C4-2B (cell line): ENCODE results near the gene ENGASE.

Source experiments
- ZFX ChIP-seq: fragments of 450-650 bp; IDR thresholded peaks from 2 replicates; pipeline ENCODE4 v1.6.1; 2017
- TF ChIP-seq, protein P1 (sequence below): fragments of 450-650 bp; conservative IDR thresholded peaks from 2 replicates; pipeline ENCODE4 v1.5.1; 2017; ENCODE audit warnings: mild to moderate bottlenecking

DNA sequence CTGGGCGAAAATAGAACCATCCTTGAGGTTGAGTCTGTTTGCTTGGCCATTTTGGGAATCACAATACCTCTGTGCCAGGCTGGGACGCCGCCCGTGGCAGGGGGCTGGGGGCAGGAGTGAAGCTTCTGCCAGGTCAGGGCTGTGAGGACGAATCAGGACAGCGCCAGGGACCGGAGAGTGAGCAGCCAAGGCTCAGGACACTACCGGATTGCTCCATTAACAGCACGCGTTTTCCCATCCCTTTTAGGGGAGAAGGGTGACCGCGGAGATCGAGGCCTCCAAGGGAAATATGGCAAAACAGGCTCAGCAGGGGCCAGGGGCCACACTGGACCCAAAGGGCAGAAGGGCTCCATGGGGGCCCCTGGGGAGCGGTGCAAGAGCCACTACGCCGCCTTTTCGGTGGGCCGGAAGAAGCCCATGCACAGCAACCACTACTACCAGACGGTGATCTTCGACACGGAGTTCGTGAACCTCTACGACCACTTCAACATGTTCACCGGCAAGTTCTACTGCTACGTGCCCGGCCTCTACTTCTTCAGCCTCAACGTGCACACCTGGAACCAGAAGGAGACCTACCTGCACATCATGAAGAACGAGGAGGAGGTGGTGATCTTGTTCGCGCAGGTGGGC, 27.2 kb upstream of the ENGASE start:
- TF ChIP-seq, protein P1, sequence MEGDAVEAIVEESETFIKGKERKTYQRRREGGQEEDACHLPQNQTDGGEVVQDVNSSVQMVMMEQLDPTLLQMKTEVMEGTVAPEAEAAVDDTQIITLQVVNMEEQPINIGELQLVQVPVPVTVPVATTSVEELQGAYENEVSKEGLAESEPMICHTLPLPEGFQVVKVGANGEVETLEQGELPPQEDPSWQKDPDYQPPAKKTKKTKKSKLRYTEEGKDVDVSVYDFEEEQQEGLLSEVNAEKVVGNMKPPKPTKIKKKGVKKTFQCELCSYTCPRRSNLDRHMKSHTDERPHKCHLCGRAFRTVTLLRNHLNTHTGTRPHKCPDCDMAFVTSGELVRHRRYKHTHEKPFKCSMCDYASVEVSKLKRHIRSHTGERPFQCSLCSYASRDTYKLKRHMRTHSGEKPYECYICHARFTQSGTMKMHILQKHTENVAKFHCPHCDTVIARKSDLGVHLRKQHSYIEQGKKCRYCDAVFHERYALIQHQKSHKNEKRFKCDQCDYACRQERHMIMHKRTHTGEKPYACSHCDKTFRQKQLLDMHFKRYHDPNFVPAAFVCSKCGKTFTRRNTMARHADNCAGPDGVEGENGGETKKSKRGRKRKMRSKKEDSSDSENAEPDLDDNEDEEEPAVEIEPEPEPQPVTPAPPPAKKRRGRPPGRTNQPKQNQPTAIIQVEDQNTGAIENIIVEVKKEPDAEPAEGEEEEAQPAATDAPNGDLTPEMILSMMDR: no peak
- no peak for TF ChIP-seq ZFX
